ENCODE measurements around the gene PECR.

GRCh38 chr2:216084547-216084946 is 2.9 kb upstream of the PECR start:
- no peak for TF ChIP-seq CTCF (conservative IDR thresholded peaks at IDR 0.05)
- no peak for TF ChIP-seq ZFX (IDR thresholded peaks at IDR 0.05)

All from C4-2B (cell line).